Upper lobe of right lung (tissue), 1 donor: ENCODE measurements around the gene PPP6R2. TPM values are rescaled to one million over a fixed set of nuclear protein-coding genes. Genes with fewer than 3 reads are reported as not detected.

Source experiments
- ATAC-seq: fragments of 200-7000 bp; cut with Tn5 transposase; one replicate; pipeline ENCODE4 v1.9.1; 2020; ENCODE audit warnings: mild to moderate bottlenecking, moderate library complexity
- DNase-seq: peaks from one replicate; pipeline ENCODE4 v3.0.0-alpha.2; 2020
- H3K27ac ChIP-seq: fragments of 200-600 bp; one replicate; pipeline ENCODE4 v1.8.0; 2022
- H3K27me3 ChIP-seq: fragments of 200-600 bp; one replicate; pipeline ENCODE4 v1.8.0; 2022; ENCODE audit warnings: mild to moderate bottlenecking
- H3K36me3 ChIP-seq: fragments of 200-600 bp; one replicate; pipeline ENCODE4 v1.8.0; 2022
- H3K4me1 ChIP-seq: fragments of 200-600 bp; one replicate; pipeline ENCODE4 v1.8.0; 2022
- H3K4me3 ChIP-seq: fragments of 200-600 bp; one replicate; pipeline ENCODE4 v1.8.0; 2022; ENCODE audit warnings: mild to moderate bottlenecking
- H3K9me3 ChIP-seq: fragments of 200-600 bp; one replicate; pipeline ENCODE4 v1.8.0; 2022
- CTCF ChIP-seq: fragments of 200-600 bp; IDR thresholded peaks from one replicate; pipeline ENCODE4 v1.8.0; 2022; ENCODE audit warnings: antibody characterized with exemption
- intact Hi-C: fragments of 100-400 bp; cut with DNase I; formaldehyde crosslinking; loops from one replicate; pipeline ENCODE4 v1.11.0; 2022
- total RNA-seq: library from RNA; stranded (reverse); fragmentation: NEBNext Ultra II Directional; extraction: Animal tissue kit (Norgen Biotek cat#: 25700); gene quantifications from one replicate; pipeline ENCODE4 v1.2.1, GENCODE V29; 2021
- donor health status: DM: no; HTN: yes; CAD: no; lungs with severe emphysema.

PPP6R2 gene
- total RNA-seq, 1 donor from 2014 or later = 54.0 TPM

GRCh38 chr22:50463188-50463900, 120.2 kb downstream of the PPP6R2 start:
- H3K36me3 ChIP-seq = peaks cover 97% of the 10 kb centered on the region
- no peak for TF ChIP-seq CTCF

GRCh38 chr22:50464451-50464850, 121.3 kb downstream of the PPP6R2 start:
- TF ChIP-seq CTCF = no peak
- peaks cover 4% of the 10 kb centered on the region for H3K4me1 ChIP-seq
- ATAC-seq (no peak), DNase-seq (no peak)
- H3K36me3 ChIP-seq = peaks cover 86% of the 10 kb centered on the region
- intact Hi-C loops = no loop called here
- no peak overlapping the region for H3K4me3 ChIP-seq
- H3K9me3 ChIP-seq = no peaks in the 10 kb centered on the region
- H3K27ac ChIP-seq = no peak overlapping the region
- no peaks in the 10 kb centered on the region for H3K27me3 ChIP-seq

More at GRCh38 chr22:50463188-50463900, 120.2 kb downstream of the PPP6R2 start:
- no peaks in the 10 kb centered on the region for H3K4me1 ChIP-seq
- H3K27ac ChIP-seq = no peak overlapping the region
- DNase-seq (no peak), ATAC-seq (no peak)
- H3K4me3 ChIP-seq = no peak overlapping the region
- intact Hi-C loops = no loop called here
- H3K27me3 ChIP-seq = no peaks in the 10 kb centered on the region
- H3K9me3 ChIP-seq = no peaks in the 10 kb centered on the region

DNA sequence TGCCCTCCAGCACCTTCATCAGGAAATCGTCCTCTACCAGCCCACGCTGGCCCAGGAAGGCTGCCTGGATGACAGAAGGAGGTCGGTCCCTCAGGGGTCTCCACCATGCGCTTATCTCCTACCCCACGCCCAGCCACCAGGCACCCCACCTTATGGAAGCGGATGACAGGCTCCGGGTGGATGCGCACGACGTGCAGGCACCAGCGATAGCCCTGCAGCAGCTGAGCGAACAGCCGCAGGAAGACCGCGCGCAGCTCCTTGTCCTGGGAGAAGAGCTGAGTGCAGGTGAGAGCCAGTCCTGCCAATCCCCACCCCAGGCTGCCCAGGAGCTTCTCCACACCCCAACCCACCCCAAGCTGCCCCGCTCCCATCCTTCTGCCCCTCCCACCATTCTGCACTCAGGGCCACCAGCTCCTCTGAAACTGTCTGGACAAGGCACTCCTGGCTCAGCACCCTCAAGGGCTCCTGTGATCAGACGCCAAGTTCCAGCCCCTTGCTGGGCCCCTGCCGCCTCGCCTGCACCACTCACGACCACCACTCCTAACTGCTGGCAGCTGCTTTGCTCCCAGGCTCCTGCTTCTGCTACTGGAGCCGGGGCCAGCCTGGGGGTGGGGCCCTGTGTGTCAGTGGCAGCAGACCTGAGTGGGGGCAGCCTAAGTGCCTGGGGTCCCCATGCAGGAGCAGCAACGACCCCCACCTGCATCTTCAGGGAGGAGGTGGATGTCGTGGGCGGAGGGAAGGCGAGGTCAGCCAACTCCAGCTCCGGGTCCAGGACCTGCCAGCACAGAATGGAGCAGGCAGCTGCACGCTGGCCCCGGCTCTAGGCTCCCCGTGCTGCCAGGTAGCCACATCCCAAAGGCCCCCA, 122.2 kb downstream of the PPP6R2 start:
- TF ChIP-seq CTCF = no peak
- Histone ChIP-seq H3K27me3 (no peaks in the 10 kb centered on the region), H3K27ac (no peak overlapping the region), H3K4me1 (peaks cover 12% of the 10 kb centered on the region), H3K36me3 (peaks cover 77% of the 10 kb centered on the region), H3K4me3 (no peak overlapping the region), H3K9me3 (no peaks in the 10 kb centered on the region)
- intact Hi-C loops = no loop called here
- no peak for DNase-seq
- ATAC-seq = no peak

DNA sequence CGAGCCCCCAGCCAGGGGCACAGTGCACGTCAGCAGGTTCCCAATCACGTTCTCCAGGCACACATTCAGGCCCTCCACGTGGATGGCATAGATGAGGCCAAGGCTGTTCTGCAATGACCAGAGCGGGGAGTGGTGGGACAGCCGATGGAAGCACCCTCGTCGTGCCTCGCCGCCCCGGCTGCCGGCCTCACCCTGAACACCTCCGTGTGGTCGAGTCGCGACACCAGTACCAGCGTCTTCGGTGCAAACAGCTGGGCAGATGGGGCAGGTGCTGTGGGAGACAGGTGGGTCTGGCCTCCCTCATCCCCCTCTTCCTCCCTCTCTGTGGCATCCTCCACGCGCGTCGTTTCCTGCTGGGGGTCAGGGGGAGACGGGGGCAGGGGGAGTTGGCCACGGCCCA, 124.2 kb downstream of the PPP6R2 start:
- intact Hi-C loops = no loop called here
- no peaks in the 10 kb centered on the region for H3K9me3 ChIP-seq
- peaks cover 57% of the 10 kb centered on the region for H3K36me3 ChIP-seq
- no peaks in the 10 kb centered on the region for H3K27me3 ChIP-seq
- no peak for TF ChIP-seq CTCF
- no peak overlapping the region for H3K27ac ChIP-seq
- peaks cover 30% of the 10 kb centered on the region for H3K4me1 ChIP-seq
- no peak for ATAC-seq
- DNase-seq = no peak
- no peak overlapping the region for H3K4me3 ChIP-seq

DNA sequence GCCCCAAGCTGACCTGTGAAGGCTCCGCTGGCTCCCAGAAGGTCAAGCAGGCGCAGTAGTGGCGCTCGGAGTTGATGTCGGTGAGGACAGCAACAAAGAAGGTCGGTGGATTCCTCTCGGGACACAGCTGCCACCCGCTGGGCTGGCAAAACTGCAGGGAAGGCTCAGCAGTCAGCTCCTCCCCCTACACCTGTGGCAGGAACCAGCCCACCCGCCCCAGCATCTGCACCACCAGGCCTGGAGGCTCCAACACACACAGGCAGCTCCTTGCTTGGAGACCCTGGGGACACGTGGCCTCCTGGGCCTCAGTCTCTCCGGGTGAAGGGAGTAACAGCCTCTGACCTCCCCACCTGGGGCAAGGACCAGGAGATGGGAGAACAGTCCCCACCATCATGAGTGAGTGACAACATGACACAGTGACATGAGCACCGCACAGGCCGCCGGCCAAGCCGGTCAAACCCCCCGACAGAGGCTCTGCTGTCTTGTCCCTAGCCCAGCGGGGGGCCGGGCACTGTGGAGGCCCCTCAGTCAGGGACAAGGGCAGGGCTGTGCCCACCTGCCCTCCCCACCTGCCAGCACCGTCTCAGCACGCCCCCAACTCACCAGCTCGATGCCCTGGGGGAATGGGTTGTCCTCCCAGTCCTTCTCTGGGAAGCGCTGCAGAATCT, 124.8 kb downstream of the PPP6R2 start:
- H3K4me3 ChIP-seq = no peak overlapping the region
- no peak for DNase-seq
- ATAC-seq = no peak
- intact Hi-C loops = no loop called here
- no peaks in the 10 kb centered on the region for H3K9me3 ChIP-seq
- no peak for TF ChIP-seq CTCF
- no peaks in the 10 kb centered on the region for H3K27me3 ChIP-seq
- H3K4me1 ChIP-seq = peaks cover 36% of the 10 kb centered on the region
- H3K27ac ChIP-seq = no peak overlapping the region
- peaks cover 51% of the 10 kb centered on the region for H3K36me3 ChIP-seq
